Measurements from ENCODE around the gene DIRAS1.

DIRAS1 gene

DNA sequence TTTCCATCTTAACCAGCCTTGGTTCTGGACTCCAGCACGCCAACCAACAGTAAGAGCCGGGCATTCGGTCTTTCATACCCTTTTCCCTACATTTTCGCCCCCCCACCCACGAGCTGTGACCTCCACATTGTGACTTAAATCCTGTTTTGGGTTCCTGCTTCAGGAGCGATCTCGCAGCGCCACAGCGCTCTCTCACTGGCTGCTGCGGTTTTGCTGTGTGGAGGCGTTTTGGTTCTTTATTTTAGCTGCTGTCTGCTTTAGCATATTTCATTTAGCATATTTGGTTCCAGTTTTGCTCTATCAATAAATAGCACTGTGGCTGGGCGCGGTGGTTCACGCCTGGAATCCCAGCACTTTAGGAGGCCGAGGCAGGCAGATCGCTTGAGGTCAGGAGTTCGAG lies 38.2 kb upstream of the DIRAS1 start:
- peaks cover 5% of the 10 kb centered on the region for H3K36me3 Mint-ChIP-seq
- no peaks in the 10 kb centered on the region for H3K9me3 Mint-ChIP-seq
- H3K4me1 Mint-ChIP-seq = no peaks in the 10 kb centered on the region
- no peak overlapping the region for H3K4me3 Mint-ChIP-seq
- no peak overlapping the region for H3K27ac Mint-ChIP-seq
- no peaks in the 10 kb centered on the region for H3K27me3 Mint-ChIP-seq

DNA sequence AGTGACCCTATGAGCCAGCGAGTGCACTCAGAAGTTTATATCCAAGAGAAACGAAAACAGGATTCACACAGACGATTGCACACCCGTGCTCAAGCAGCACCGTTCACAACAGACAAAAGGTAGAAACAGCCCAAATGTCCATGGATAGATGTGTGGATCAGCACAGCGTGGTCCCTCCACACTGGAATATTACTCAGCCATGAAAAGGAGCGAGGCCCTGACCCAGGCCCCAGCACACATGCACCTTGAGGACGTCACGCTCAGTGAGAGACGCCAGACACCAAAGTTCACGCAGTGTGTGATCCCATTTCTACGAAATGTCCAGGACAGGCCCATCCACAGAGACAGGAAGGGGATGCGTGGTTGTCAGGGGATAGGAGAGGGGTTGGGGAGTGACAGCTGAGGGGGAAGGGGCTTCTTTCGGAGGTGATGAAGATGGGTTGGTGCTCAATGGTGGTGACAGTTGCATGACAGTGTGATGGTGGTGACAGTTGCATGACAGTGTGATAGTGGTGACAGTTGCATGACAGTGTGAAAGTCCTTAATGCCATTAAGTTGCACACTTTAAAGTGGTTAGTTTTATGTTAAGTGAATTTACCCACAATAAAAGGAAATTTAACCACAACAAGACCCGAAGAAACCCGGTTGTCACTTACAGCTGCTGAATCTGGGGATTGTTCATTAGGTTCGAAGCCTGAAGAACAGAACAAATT lies 37.6 kb upstream of the DIRAS1 start:
- H3K4me3 Mint-ChIP-seq = no peak overlapping the region
- H3K4me1 Mint-ChIP-seq = no peaks in the 10 kb centered on the region
- H3K27me3 Mint-ChIP-seq = no peaks in the 10 kb centered on the region
- H3K27ac Mint-ChIP-seq = no peak overlapping the region
- H3K9me3 Mint-ChIP-seq = no peaks in the 10 kb centered on the region
- peaks cover 5% of the 10 kb centered on the region for H3K36me3 Mint-ChIP-seq

DNA sequence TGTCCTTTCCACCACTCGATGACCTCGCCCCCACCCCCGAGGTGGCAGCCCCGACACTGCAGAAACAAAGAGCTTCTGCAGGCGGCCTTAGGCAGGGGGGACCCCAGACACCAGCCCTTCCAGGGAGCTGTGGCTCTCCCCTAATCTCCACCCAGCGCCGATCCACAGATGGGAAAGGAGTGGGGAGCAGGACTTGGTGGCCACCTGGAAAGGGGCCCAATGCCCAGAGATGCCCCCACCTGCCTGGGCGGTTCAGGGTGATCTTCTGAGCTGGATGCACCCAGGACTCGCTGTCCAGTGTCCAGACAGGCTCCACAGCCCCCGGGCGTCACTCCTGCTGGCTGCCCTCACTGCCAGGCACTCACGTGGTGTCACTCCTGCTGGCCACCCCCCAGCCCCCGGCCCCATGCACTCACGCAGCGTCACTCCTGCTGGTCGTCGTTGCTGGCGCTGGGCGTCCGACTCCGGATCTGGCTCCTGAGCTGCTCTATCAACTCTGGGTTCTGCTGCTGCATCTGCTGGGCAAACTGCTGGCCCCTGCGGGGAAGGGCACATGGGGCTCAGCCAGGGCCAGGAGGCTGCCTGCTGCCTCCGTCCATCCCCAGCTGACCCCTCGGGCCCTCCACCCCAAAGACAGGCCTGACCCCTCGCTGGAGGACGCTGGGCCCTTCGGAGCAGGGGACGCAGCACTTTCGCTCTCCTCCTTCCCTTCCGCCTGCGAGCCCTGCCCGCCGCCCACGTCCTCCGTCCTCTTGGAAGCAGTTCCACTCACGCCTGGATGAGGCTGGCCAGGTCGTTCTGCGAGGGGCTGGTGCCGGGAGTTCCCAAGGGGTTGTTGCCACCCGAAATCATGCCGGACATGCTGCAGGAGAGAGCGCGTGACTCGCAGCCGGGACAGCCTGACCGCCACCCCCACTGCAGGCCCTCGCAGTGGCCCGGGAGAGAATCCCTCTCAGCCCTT lies 36.0 kb upstream of the DIRAS1 start:
- Mint-ChIP-seq H3K36me3 (peaks cover 2% of the 10 kb centered on the region), H3K27me3 (no peaks in the 10 kb centered on the region), H3K4me3 (no peak overlapping the region), H3K27ac (no peak overlapping the region), H3K4me1 (no peaks in the 10 kb centered on the region), H3K9me3 (no peaks in the 10 kb centered on the region)

- Mint-ChIP-seq H3K36me3 (peaks cover 2% of the 10 kb centered on the region), H3K27ac (no peak overlapping the region), H3K4me1 (no peaks in the 10 kb centered on the region), H3K9me3 (no peaks in the 10 kb centered on the region), H3K27me3 (no peaks in the 10 kb centered on the region), H3K4me3 (no peak overlapping the region)
Measured at GRCh38 chr19:2756477-2756876, 35.3 kb upstream of the DIRAS1 start.

DNA sequence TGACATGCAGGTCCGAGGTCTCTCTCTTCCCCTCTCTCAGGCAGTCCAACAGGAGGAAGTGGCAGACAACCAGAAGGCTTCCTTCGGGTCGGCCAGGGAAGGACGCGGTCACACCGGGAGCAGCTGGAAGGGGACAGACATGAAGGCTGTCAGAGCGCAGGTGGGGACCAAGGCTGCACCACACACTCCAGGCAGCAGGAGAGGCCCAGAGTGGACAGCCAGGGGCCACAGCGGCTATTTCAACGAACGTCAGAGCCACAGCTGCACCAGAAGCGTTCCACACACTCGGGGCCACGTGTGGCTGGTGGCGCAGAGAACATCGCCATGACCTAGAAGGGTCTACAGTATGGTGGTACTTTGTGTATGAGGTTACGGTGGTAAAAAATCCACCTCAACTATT lies 34.6 kb upstream of the DIRAS1 start:
- no peaks in the 10 kb centered on the region for H3K27me3 Mint-ChIP-seq
- H3K4me1 Mint-ChIP-seq = no peaks in the 10 kb centered on the region
- H3K4me3 Mint-ChIP-seq = no peak overlapping the region
- no peaks in the 10 kb centered on the region for H3K9me3 Mint-ChIP-seq
- H3K27ac Mint-ChIP-seq = no peak overlapping the region
- peaks cover 2% of the 10 kb centered on the region for H3K36me3 Mint-ChIP-seq

GRCh38 chr19:2755448-2755705 lies 34.2 kb upstream of the DIRAS1 start:
- Mint-ChIP-seq H3K36me3 (peaks cover 2% of the 10 kb centered on the region), H3K4me1 (no peaks in the 10 kb centered on the region), H3K27ac (no peak overlapping the region), H3K4me3 (no peak overlapping the region), H3K27me3 (no peaks in the 10 kb centered on the region), H3K9me3 (no peaks in the 10 kb centered on the region)

DNA sequence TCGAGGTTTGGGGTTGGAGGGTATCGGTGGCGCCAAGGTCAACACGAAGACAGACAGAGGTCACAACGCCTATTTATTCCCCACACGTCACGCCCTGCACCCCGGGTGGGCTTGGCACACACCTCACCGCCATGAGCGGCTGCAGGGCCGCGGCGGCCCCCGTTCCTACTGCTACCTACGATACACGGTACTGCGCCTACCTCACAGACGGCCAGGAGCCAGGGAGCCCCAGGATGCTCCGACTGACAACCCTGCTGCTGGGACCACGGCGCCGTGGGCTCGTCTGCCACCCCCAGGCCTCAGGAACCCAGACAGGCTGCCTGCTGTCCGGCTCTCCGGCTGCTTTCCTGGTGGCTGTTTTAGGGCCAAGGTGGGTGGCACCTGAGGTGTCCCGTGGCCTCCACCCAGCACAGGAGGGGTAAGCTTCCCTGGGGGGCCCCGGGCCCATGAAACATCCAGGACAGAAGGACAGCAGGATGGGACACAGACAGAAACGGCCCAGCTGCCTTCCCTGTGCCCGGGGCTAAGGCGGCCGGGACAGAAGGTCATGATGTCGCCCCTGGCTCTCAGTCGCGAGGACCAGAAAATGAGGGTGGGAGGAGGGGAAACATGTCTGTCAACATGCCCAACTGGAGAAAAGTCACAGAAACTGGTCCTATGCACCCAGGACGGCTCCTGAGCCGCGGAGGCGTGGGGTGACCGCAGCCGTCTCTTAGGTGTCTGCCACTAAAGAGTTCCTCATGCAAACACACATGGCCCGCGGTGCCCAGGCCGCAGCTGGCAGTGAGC lies 33.7 kb upstream of the DIRAS1 start:
- no peaks in the 10 kb centered on the region for H3K9me3 Mint-ChIP-seq
- no peak overlapping the region for H3K4me3 Mint-ChIP-seq
- H3K4me1 Mint-ChIP-seq = no peaks in the 10 kb centered on the region
- no peak overlapping the region for H3K27ac Mint-ChIP-seq
- H3K36me3 Mint-ChIP-seq = peaks cover 2% of the 10 kb centered on the region
- H3K27me3 Mint-ChIP-seq = no peaks in the 10 kb centered on the region

- Mint-ChIP-seq H3K36me3 (peaks cover 2% of the 10 kb centered on the region), H3K27ac (no peak overlapping the region), H3K9me3 (no peaks in the 10 kb centered on the region), H3K27me3 (no peaks in the 10 kb centered on the region), H3K4me3 (no peak overlapping the region), H3K4me1 (no peaks in the 10 kb centered on the region)
Measured at GRCh38 chr19:2751438-2751830, 30.3 kb upstream of the DIRAS1 start.

GRCh38 chr19:2750808-2751437 lies 29.8 kb upstream of the DIRAS1 start:
- H3K4me3 Mint-ChIP-seq = no peak overlapping the region
- no peaks in the 10 kb centered on the region for H3K36me3 Mint-ChIP-seq
- H3K27me3 Mint-ChIP-seq = no peaks in the 10 kb centered on the region
- H3K9me3 Mint-ChIP-seq = no peaks in the 10 kb centered on the region
- H3K27ac Mint-ChIP-seq = no peak overlapping the region
- no peaks in the 10 kb centered on the region for H3K4me1 Mint-ChIP-seq

DNA sequence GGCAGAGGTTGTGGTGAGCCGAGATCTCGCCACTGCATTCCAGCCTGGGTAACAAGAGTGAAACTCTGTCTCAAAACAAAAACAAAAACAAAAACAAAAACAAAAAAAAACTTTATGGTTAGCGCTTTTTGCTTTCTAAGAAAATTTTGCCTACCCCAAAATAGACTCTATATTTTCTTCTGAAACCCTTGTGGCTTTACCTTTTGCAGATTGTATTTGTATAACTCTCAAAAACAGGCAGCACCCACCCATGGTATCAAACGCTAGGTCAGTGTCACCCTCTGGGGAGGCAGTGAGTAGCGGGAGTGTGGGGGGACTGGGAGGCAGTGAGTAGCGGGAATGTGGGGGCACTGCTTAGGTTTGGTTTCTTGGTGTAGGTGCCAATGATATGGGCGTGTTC lies 26.2 kb upstream of the DIRAS1 start:
- Mint-ChIP-seq H3K4me1 (no peaks in the 10 kb centered on the region), H3K9me3 (no peaks in the 10 kb centered on the region), H3K4me3 (no peak overlapping the region), H3K27ac (no peak overlapping the region), H3K27me3 (peaks cover 2% of the 10 kb centered on the region), H3K36me3 (no peaks in the 10 kb centered on the region)

DNA sequence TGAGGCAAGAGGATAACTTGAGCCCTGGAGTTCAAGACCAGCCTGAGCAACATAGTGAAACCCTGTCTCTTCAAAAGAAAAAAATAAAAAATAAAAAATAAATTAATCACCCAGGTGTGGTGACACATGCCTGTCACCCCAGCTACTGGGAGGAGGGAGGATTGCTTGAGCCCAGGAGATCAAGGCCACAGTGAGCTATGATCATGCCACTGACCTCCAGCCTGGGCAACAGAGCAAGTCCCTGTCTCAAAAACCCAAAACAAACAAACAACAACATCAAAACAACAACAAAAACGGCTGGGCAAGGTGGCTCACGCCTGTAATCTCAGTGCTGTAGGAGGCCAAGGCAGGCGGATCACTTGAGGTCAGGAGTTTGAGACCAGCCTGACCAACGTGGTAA lies 22.9 kb upstream of the DIRAS1 start:
- Mint-ChIP-seq H3K27me3 (peaks cover 5% of the 10 kb centered on the region), H3K4me3 (no peak overlapping the region), H3K9me3 (no peaks in the 10 kb centered on the region), H3K4me1 (peaks cover 8% of the 10 kb centered on the region), H3K36me3 (no peaks in the 10 kb centered on the region), H3K27ac (no peak overlapping the region)

- H3K9me3 Mint-ChIP-seq = no peaks in the 10 kb centered on the region
- H3K36me3 Mint-ChIP-seq = peaks cover 2% of the 10 kb centered on the region
- H3K4me1 Mint-ChIP-seq = peaks cover 17% of the 10 kb centered on the region
- no peak overlapping the region for H3K4me3 Mint-ChIP-seq
- H3K27me3 Mint-ChIP-seq = peaks cover 5% of the 10 kb centered on the region
- no peak overlapping the region for H3K27ac Mint-ChIP-seq
Measured at GRCh38 chr19:2743099-2743498, 21.9 kb upstream of the DIRAS1 start.

DNA sequence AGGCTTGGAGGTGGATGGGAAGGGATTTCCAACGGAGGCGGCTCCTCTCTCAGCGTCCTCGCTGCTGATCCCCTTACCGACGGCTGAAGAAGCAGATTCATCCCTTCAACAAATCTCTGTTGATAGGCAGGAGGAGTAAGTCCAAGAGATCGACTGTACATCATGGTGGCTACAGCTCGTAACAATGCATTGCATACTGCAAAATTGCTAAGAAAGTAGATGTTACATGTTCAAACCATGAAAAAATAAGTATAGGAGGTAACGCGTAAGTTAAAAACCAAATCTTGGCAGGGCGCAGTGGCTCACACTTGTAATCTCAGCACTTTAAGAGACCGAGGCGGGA lies 19.1 kb upstream of the DIRAS1 start:
- Mint-ChIP-seq H3K36me3 (peaks cover 11% of the 10 kb centered on the region), H3K4me1 (peaks cover 23% of the 10 kb centered on the region), H3K27me3 (peaks cover 5% of the 10 kb centered on the region), H3K9me3 (no peaks in the 10 kb centered on the region), H3K4me3 (peak overlapping the region; percentile 93), H3K27ac (no peak overlapping the region)

DNA sequence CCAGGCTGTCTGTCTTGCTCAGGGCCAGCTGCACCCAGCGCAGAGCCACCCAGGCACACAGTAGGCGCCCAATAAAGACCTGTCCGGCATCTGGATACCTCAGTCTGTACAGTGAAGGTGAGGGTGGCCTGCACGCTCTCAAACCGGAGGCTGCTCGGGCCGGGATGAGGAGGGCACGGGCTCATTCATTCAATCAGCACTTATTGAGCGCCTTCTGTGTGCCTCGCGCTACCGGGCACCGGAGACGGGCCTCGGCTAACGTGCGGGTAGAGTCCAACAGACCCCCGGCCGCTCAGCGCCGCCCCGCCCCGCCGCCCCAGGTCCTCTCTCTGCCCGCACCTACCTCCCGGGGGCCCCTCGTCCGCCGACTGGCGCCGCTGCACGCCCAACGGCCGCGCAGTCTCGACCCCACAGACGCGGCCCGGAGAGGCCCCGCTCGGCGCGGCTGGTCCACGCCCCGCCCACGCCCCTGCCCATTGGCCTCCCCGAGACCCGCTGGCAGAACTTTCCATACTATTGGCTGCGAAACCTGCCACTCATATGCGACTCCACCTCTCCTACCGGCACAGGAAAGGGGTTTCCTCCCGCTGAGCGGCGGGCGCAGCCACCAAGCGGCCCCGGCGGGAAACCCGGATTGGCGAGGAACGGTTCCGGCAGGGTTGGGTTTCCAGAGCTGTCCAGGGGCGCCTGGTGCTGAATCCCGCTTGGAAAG lies 18.6 kb upstream of the DIRAS1 start, which contains the start of gene SLC39A3:
Gene SLC39A3 (minus strand): TSS at position 416 of the 712 bp plus-strand sequence. CDS start 2,760 bp downstream, outside the sequence.
- no peaks in the 10 kb centered on the region for H3K9me3 Mint-ChIP-seq
- peaks cover 25% of the 10 kb centered on the region for H3K4me1 Mint-ChIP-seq
- H3K36me3 Mint-ChIP-seq = peaks cover 12% of the 10 kb centered on the region
- peak within 1 kb of the TSS; percentile 84 for H3K27ac Mint-ChIP-seq
- H3K4me3 Mint-ChIP-seq = peak within 1 kb of the TSS; percentile 93
- H3K27me3 Mint-ChIP-seq = peaks cover 5% of the 10 kb centered on the region
